Activated naive CD4-positive, alpha-beta T cell (primary cell): Measurements from ENCODE around the gene ERMAP.
A peak's percentile ranks its signal among the peaks of the same experiment; 100 is the strongest.
"Not testable (repeated sequence)": the region's sequence is repeated elsewhere in the genome, so short reads cannot be mapped to it uniquely, and the experiment has no call there.

Experiments used
- DNase-seq, 4 experiments: peaks; one replicate each; lab custom pipeline; 2025; lab: John Stamatoyannopoulos, UW

Gene ERMAP

GRCh38 chr1:42845193-42845592 lies 28.3 kb downstream of the ERMAP start:
- DNase-seq, result no peak

DNA sequence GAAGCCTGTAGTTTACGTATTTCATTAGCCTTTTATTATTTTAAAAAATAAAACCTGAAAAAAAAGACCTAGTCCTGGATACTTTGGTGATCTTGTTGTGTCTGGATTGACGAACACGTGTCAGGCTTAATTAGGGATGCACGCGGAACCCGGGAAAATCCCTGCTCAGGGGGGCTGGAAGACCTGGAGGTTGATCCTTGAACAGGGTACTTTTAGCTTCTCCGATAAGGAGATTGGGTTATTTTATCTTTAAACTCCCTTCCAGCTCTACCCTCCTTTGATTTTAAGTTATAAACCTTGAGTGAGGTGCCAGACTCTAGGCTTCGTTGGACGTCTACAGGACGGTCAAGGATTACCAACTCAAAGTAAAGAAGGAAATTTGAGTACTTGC lies 28.9 kb downstream of the ERMAP start:
- no peak for DNase-seq

GRCh38 chr1:42846257-42847110 lies 29.6 kb downstream of the ERMAP start, which contains the start of gene ZNF691:
ZNF691 (plus strand) TSS chr1:42846613; CDS start chr1:42849659, 3,046 bp downstream.
- peak; percentile 25 to 76 (median 62) for DNase-seq

- DNase-seq, result no peak
Observed at GRCh38 chr1:42847111-42847595, 30.2 kb downstream of the ERMAP start.

DNA sequence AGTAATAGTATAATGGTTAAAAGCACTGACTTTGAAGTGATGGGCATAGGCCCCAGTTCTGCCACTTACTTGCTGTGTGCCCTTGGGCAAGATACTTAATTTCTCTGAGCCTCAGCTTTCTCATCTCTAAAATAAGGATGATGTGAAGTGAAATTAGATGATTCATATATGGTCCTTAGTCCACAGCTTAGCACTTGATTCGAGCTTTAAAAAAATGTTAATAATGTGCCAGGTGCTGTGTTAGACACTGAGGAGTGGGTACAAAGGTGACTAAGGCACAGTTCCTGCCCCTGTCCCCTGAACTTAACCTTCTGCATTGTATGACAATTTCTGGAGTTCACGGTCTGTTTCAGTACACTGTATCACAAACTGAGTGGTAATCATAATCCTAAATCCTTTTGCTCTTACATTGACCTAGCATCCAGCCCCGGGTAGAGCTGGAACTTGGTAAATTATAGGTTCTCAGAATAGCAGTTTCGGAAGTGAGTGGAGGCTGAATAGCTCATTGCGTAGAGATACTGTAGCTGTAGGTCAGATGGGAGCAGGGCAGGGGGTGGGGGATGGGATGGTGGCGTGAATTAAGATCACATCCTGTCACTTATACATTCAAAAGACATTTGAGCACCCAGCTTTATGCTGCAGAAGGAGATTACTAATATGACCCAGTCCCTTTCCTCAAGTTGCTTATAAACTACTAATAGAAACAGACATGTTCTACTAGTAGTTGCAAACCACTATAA lies 31.0 kb downstream of the ERMAP start:
- no peak for DNase-seq

DNA sequence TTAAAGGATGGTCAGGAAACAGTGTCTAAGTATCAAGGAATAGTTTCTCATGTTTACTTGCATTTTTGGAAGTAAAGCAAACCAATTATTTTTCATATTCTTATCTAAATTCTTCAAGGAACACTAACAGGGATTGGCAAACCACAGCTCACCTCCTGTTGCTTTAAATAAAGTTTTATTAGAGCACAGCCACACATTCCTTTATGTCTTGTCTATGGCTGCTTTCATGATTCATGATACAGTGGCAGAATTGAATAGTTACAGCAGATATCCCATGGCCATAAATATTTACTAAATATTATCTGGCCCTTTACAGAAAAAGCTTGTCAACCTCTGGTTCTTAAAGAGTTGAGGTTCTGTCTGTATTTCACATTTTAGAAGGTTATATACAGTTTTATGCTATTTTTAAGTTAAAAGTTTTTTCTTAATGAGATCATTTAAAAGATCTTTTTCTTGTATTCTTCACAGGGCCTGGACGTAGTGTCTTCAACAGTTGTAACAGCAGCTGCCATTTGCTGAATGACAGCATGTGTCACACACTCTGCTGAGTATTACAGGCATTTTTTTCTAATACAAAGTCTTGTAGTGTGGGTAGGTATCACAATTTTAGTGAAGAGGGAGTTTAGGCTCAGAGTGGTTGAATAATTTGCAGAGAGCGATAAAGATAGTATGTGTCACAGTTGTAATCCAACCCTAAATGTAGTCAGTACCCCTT lies 32.1 kb downstream of the ERMAP start:
- DNase-seq, result no peak

GRCh38 chr1:42849944-42850343 lies 33.0 kb downstream of the ERMAP start:
- DNase-seq, result no peak

- DNase-seq, result no peak
Observed at GRCh38 chr1:42851420-42851819, 34.5 kb downstream of the ERMAP start.

DNA sequence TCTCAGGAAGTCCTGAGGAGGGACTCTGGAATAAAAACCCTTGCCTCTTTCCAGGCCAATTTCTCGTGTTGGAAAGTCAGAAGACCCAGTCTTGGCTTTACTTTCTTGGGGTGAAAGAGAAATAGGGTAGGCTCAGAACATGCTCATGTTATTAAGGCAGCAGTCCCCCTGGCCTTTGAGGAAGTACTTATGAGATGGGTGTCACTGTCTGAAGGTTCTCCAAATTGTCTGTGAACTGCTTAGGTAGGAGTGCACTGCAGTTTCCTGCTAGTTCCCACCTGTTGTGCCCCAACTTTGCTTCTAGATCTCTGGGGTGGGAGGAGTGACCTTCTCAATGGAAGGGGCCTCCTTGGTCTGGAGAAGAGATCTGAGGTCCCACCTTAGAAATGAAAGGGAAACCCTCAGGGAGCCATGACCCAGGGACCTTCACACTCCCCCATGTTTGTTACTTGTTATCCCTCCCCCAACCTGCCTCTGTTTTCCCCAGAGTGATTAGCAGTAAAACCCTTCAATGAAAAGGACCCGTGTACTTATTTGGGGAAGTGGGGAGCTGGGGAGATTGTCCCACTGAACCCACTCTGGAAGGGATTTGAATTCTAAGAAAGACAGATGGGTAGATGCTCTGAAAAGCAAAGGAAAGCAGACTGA lies 35.2 kb downstream of the ERMAP start:
- no peak for DNase-seq

DNA sequence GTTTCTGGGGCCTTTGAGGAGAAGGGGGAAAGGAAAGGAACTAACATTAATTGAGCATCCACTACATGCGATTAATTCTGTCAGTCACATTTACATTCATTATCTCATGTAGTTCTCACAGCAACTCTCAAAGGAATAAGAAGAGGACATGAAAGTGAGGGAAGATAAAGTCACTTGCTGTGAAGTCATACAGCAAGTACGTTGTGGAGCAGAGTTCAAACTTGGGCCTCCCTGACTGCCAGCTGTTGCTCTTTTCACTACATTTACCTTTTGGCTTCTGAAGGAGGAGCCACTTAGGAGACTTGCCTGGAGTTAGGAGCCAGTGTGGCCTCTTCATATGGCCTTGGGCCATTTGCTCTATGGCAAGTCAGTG lies 35.7 kb downstream of the ERMAP start:
- DNase-seq, result no peak

DNA sequence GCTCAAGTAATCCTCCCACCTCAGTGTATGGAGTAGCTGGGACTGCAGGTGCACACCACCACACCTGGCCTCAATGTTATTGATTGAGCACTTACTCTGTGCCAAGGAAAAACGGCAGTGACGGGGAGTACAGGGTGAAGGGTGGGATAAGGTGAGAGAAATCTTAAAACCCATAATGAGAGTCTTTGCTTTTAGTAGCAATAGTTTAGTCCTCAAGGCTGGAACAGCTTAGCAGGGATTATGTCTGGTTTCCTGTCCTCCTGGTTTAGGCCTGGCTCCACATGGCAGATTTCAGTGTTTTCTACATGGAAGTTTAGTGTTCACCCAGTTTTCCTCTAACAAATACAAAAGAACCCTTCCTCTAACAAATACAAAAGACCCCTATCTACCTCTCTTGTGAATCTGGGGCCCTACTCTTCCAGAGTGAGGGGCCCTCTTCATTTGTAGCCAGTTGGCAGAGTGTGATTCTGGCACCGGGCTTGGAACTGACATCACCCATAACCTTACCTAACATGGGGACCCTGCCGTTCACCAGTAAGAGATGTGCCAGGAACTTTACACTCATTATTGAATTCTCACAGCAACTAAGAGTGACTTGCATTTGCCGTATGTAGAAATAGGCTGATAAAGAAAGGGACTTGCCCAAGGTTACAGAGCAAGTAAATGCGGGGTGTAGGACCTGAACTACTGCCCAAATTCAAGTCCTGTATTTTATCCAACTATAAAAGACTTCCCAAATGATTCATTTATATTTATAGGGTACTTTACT lies 36.4 kb downstream of the ERMAP start:
- DNase-seq, result no peak

- not testable (repeated sequence) for DNase-seq
Observed at GRCh38 chr1:42856554-42856953, 39.6 kb downstream of the ERMAP start.

DNA sequence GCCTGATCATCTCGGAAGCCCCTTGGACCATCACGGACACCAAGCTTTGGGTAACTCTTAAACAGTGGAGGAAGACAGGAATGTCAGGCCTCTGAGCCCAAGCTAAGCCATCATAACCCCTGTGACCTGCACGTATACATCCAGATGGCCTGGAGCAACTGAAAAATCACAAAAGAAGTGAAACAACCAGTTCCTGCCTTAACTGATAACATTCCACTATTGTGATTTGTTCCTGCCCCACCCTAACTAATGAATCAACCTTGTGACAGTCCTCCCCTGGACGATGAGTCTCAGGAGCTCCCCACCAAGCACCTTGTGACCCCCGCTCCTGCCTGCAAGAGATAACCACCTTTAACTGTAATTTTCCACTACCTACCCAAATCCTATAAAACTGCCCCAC lies 42.4 kb downstream of the ERMAP start:
- not testable (repeated sequence) for DNase-seq

- no peak for DNase-seq
Observed at GRCh38 chr1:42860339-42861013, 43.6 kb downstream of the ERMAP start.

- no peak for DNase-seq
Observed at GRCh38 chr1:42861014-42861399, 44.1 kb downstream of the ERMAP start.

DNA sequence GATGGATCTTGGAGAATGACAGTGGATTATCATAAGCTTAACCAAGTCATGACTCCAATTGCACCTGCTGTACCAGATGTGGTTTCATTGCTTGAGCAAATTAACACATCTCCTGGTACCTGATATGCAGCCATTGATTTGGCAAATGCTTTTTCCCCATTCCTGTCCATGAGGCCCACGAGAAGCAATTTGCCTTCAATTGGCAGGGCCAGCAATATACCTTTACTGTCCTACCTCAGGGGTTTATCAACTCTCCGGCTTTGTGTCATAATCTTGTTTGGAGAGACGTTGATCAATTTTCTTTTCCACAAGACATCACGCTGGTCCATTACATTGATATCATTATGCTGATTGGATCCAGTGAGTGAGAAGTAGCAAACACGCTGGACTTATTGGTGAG lies 49.6 kb downstream of the ERMAP start:
- DNase-seq, result no peak

- DNase-seq, result not testable (repeated sequence)
Observed at GRCh38 chr1:42868466-42868865, 51.5 kb downstream of the ERMAP start.

GRCh38 chr1:42869254-42869653 lies 52.3 kb downstream of the ERMAP start:
- DNase-seq, result not testable (repeated sequence)

- DNase-seq, result not testable (repeated sequence)
Observed at GRCh38 chr1:42869751-42870150, 52.8 kb downstream of the ERMAP start.

DNA sequence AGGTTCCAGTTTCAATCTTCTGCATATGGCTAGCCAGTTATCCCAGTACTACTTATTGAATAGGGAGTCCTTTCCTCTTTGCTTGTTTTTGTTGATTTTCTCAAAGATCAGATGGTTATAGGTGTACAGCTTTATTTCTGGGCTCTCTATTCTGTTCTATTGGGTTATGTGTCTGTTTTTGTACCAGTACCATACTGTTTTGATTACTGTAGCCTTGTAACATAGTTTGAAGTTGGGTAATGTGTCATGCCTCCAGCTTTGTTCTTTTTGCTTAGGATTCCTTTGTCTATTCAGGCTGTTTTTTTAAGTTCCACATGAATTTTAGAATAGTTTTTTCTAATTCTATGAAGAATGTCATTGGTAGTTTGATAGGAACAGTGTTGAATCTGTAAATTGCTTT lies 56.2 kb downstream of the ERMAP start:
- DNase-seq, result not testable (repeated sequence)

DNA sequence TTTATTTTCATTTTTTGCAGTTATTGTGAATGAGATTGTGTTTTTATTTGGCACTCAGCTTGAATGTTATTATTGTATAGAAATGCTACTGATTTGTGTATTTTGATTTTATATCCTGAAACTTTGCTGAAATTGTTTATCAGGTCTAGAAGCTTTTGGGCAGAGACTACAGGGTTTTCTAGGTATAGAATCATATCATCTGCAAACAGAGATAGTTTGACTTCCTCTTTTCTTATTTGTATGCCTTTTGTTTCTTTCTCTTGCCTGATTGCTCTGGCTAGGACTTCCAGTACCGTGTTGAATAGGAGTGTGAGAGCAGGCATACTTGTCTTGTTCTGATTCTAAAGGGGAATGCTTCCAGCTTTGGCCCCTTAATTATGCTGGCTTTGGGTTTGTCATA lies 56.7 kb downstream of the ERMAP start:
- DNase-seq, result no peak
